HG02852 (cell line): Measurements from ENCODE around the gene POMC.
A peak's percentile ranks its signal among the peaks of the same experiment; 100 is the strongest.
"Not testable (repeated sequence)": the region's sequence is repeated elsewhere in the genome, so short reads cannot be mapped to it uniquely, and the experiment has no call there.

Experiments used
- ATAC-seq: cut with Tn5 transposase; IDR thresholded peaks from one replicate; pipeline ENCODE4 v1.9.1; 2021; ENCODE audit warnings: mild to moderate bottlenecking, moderate library complexity; ENCODE audit not compliant: unreplicated experiment

Gene POMC

DNA sequence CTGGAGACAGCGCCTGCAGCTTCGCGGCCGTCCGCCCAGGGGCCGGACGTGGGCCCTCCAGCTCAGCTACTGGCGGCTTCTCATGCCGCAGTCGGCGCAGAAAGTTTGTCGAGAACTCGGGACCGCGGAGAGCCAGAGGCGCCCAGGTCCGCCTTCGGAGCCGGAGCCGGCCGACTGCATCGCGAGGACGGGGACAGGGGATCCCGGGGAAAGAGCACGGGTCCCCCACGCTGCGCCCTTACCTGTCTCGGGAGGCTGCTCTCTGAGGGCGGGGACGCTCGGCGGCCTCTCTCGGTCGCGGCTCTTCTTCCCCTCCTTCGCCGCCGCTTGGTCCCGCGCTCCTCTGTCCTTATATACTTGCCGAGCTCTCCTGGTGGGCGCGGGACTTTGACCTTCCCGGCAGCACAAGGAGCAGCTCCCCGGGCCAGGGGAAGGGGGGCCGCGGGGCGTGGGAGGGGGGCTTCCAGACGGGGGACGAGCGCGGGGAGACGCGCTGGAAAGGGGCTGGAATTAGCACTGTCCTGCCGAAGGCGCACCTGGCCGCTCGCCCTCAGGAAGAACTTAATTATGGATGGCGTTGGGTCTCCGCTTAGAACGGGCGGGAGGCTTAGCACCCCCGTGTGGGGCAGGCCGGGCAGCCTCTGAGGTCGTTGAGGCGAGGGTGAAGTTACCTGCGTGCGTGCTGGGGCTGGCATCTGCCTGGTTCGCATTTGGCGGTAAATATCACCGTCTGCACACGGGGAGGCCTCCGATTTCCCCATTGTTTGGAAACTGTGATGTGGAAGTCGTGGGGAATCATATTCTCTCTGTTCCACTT is at the start of gene POMC:
POMC (minus strand) TSS at position 325 of the 817 bp plus-strand sequence. CDS start 3,808 bp downstream, outside the sequence.
- ATAC-seq: peak; percentile 44

GRCh38 chr2:25218100-25218499 is 49.7 kb upstream of the POMC start:
- no peak for ATAC-seq

DNA sequence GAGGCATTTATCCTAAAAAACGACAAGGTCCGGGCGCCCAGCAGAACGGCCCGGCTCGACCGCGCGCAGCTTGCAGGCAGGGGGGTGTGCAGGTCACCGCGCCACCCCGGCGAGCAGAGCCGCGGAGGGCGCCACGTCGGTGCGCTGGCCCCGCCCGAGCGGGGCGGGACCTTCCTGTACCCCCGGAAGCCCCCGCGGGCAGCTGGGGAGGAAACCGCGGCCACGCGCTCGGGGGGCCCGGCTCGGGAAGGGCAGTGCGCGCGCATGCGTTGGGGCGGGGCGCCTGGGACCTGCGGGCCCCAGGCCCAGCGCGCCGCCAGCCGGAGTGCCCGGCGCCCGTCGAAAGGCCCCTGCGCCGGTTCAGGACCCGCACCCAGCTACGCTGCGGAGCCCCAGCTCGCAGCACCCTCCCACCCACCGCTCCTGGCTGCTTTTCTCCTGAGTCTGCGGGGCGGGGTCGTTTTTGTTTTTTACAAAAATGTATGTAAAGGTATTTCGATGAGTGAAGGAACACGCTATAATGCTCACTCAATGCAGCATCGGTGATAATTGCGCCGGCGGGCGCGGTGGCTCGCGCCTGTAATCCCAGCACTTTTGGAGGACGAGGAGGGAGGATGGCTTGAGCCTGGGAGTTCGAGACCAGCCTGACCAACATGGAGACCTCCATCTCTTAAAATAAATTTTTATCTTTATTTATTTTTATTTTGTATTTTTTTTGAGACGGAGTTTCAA is 47.7 kb upstream of the POMC start:
- ATAC-seq: peak; percentile 58

- no peak for ATAC-seq
These were observed 46.9 kb upstream of the POMC start for GRCh38 chr2:25215232-25215631.

- ATAC-seq: no peak
These were observed 44.8 kb upstream of the POMC start for GRCh38 chr2:25213229-25213628.

DNA sequence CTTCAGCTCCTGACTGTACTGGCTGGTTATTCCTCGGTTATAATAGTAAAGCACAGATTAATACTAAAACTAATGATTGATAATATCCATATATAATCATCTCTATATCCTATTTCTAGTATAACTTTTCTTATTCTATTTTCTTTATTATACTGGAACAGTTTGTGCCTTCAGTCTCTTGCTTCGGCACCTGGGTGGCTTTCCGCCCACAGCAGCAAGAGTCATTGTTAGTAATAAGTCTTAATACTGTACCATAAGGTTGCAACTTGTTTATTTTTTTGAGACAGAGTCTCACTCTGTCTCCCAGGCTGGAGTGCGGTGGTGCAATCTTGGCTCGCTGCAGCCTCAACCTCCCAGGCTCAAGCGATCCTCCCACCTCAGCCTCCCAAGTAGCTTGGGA is 42.5 kb upstream of the POMC start:
- ATAC-seq: not testable (repeated sequence)

- ATAC-seq: no peak
These were observed 38.7 kb upstream of the POMC start for GRCh38 chr2:25207078-25207545.

DNA sequence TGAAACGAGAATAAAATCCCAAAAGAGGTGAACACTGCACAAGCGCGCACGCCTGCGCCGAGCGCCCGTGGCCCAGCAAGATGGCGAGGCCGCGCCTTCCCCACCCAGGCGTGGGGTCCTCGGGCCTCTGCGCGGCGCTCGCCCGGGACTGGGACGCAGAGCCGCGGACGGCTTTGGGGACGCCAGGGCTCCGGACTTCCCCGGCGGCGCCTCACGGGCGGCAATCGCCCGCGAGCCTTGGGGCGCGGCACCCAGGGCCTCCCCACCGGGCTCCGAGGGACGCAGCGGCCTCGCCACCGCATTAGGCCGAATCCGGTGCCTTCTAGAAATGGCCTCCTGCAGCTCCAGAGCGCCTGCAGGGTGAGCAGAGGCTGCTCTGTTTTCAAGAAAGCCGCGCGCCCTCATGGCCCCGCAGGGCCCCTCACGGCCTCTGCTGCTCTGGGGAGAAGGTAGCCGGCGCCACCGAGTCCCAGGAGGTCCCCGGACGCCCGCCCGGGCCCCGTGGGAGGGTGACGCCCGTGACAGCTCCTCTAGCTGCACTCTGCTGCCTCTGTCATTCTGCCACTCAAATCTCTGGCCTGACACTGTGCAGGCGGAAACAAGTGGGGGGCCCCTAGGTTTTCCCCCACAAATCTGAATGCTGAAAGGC is 35.9 kb upstream of the POMC start:
- no peak for ATAC-seq

DNA sequence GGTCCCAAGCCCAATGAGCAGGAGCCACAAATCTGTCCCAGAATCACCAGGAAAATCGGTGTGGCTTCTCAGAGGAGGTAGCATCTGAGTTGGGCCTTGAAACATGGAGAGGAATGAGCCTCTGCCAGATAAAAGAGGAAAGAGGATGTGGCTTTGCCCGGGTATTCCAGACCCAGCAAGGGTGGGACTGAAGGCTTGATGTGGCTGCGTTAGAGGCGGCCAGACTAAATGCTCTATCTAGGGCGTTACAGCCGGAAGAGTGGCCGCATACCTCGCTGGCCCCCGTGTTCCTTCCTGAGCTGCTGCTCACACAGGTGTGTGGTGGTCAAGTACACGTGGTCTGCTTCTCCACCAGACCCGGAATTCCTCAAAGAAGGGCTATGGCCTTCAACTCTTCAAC is 33.9 kb upstream of the POMC start:
- no peak for ATAC-seq

- ATAC-seq: no peak
These were observed 33.4 kb upstream of the POMC start for GRCh38 chr2:25201794-25202193.

DNA sequence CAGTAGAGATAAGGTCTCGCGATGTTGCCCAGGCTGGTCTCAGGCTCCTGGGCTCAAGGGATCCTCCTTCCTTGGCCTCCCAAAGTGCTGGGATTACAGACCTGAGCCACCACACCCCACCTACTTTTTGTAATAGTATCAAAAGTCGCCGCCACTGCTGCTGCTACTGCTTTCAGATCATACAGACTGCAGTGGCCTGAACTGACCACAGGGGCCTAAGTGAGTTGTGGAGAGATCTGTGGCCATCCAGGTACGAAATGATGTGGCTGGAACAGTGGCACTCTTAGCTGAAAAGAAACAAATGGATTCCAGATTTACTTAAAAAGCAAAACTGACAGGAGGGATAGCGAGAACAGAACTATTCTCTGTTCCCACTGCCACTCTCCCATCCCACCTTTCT is 32.9 kb upstream of the POMC start:
- no peak for ATAC-seq

- ATAC-seq: no peak
These were observed 30.2 kb upstream of the POMC start for GRCh38 chr2:25198576-25198975.

DNA sequence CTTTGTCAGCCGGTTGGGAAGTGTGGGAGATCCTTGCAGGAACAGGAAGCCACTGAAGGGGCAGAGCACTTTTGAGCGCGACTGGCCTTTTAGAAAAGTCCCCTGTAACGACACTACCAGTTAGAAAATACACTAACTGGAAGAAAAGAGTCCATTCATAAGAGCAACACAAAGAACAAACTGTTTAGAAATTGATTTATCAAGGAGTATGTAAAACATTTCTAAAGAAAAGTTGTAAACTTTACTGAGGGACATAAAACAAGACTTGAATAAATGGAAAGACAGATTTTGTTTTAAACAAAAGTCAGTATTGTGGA is 29.8 kb upstream of the POMC start:
- ATAC-seq: no peak

- no peak for ATAC-seq
These were observed 29.2 kb upstream of the POMC start for GRCh38 chr2:25197336-25198208.

- ATAC-seq: no peak
These were observed 26.3 kb upstream of the POMC start for GRCh38 chr2:25194576-25195122.

DNA sequence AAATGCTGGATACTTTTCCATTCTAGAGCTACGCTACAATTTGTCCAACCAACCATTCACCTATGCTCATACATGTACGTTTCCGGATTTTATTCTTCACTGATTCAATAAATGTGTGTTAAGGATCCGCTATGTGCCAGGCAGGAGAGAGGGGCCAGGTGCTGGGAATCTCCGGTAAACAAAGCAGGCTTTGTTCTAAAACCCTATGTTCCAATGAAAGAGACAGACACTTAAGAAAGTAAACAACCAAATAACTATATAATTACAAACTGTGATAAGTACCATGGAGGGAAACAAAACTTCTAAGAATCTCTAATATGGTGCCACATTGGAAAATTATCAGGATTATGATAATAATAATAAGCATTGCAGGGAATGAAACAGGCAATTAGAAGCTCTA is 22.2 kb upstream of the POMC start:
- ATAC-seq: no peak

- ATAC-seq: no peak
These were observed 20.0 kb upstream of the POMC start for GRCh38 chr2:25188405-25188804.

DNA sequence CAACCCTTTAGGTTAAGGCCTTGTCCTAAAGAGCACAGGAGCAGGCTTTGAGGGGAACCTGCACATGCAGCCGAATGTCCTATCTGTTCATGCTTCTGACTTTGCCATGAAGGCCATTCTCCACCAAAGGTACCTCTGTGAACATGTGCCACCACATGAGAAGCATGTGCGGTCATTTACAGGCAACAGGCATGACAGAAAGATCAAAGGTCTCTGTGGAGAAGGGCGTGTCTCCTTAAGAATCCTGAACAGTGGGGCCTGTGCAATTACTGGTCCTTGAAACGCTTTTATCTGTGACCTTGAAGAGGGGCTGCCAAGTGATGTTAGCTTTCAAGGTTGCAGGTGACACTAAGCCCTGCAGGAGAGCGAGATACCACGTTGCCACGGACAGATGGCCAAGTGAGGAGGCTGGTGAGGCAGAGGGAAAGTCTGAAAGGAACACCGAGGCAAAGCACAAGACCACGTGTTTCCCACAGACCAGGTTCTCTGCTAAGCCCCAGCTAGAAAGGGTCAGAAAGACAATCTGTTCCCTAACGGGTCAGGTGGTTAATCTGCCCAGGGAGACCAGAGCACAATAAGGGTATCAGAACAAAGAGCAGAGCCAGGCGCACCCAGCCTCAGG is 19.5 kb upstream of the POMC start:
- no peak for ATAC-seq

GRCh38 chr2:25184254-25184653 is 15.9 kb upstream of the POMC start:
- no peak for ATAC-seq

- ATAC-seq: no peak
These were observed 10.6 kb upstream of the POMC start for GRCh38 chr2:25178976-25179375.
